CD4-positive, alpha-beta T cell treated with Interleukin-4 for 4 hours (primary cell): ENCODE measurements around the gene AMIGO3.
"Not testable (repeated sequence)": the region's sequence is repeated elsewhere in the genome, so short reads cannot be mapped to it uniquely, and the experiment has no call there.

ENCODE experiments used
- DNase-seq: peaks from one replicate; pipeline ENCODE4 v3.0.0-alpha.2; 2020

AMIGO3 gene

GRCh38 chr3:49706456-49707112 is 12.9 kb downstream of the AMIGO3 start:
- DNase-seq: no peak

GRCh38 chr3:49705390-49705960 is 14.0 kb downstream of the AMIGO3 start:
- DNase-seq: no peak

- no peak for DNase-seq
Measured at GRCh38 chr3:49704629-49705028, 14.9 kb downstream of the AMIGO3 start.

GRCh38 chr3:49703956-49704355 is 15.5 kb downstream of the AMIGO3 start:
- DNase-seq: no peak

DNA sequence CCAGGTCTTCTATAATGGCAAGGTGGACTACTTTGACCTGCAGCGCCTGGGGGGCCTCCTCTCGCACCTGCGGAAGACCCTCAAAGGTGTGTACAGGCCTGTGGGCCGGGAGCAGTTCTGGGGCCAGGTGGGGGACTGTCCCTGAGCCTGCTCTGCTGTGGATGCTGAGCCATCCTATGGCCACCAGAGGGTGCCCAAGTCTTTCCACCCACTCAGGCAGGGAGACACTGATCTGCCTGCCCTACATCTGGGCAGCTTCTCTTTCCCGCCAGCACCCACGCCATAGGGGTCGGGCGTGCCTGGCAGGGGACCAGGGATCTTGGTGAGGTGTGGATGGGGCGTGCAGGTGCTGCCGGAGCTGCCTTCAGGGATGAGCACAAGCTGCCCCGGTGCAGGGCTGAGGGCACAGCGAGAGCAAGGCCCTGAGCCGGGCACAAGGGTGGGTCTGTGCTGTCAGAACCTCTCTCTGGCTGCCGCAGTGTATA is 16.0 kb downstream of the AMIGO3 start:
- DNase-seq: peak; percentile 66

DNA sequence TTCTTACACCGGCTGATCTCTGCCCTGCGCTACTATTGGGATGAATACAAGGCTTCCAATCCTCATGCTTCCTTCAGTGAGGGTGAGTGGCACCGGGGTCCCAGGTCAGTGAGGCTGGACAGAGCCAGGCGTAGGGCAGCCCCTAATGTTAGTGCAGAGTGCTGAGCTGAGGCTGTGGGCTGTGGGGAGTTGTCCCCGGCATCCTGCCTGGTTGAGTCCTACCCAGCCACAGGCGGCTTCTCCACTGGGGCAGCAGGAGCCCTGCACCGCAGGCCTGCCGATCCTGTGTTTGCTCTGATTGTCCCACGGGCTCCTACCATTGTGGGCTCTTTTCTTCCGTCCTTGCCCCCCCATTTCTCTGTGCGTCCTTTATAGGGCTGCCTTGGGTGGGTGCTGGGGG is 16.8 kb downstream of the AMIGO3 start:
- no peak for DNase-seq

DNA sequence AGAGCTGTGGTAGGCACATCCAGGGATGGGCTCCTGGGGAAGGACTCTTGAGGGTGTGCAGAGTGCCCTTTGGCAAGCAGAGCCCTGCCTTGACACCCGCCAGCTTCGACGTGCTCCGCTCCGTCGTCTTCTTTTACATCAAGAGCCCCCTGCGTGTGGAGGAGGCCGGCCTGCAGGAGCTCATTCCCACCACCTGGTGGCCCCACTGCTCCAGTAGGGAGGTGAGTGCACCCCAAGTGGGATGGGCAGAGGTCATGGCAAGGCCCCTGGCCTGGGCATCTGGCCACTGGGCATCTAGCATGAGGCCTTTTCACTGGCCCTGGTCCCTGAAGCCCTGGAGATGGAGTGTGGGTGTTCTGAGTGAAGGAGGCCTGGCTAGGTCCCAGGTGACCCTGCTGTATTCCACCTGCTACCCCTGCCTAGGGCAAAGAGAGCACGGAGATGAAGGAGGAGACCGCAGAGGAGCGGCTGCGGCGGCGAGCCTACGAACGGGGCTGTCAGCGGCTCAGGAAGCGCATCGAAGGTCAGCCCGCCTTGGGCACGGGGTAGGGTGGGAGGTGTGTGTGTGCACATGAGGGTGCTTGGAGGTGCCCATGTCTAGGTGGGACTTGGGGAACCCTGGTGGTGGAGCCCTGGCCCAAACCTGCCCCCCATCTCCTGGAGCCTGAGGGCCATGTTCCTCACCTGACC is 18.0 kb downstream of the AMIGO3 start:
- DNase-seq: no peak

DNA sequence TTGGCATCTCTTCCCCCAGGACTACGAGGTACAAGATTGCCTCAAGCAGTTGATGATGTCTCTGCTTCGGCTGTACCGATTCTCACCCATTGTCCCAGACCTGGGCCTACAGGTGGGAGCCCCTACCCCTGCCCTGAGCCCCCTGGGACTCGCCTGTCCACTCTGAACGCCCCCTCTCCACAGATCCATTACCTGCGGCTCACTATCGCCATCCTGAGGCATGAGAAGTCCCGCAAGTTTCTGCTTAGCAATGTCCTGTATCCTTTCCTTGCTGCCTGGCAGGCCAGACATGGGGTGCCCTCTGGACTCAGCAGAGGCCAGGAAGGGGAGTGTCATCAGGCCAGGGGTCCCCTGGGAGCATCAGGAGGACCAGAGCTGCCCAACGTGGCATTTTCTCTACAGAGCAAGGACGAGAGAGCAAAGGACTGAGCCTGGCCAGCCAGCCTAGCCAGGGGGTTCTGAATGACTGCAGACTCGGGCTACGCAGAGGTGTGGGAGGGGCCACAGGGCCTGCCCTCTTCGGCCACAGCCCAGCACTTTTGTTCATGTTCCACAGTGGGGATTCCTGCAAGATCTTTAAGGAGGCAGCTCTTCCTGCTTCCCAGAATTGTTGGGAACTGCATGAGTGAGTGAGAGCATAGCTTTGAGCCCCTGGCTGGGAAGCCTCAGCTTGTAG is 18.9 kb downstream of the AMIGO3 start:
- no peak for DNase-seq

- DNase-seq: no peak
Measured at GRCh38 chr3:49700014-49700413, 19.5 kb downstream of the AMIGO3 start.

DNA sequence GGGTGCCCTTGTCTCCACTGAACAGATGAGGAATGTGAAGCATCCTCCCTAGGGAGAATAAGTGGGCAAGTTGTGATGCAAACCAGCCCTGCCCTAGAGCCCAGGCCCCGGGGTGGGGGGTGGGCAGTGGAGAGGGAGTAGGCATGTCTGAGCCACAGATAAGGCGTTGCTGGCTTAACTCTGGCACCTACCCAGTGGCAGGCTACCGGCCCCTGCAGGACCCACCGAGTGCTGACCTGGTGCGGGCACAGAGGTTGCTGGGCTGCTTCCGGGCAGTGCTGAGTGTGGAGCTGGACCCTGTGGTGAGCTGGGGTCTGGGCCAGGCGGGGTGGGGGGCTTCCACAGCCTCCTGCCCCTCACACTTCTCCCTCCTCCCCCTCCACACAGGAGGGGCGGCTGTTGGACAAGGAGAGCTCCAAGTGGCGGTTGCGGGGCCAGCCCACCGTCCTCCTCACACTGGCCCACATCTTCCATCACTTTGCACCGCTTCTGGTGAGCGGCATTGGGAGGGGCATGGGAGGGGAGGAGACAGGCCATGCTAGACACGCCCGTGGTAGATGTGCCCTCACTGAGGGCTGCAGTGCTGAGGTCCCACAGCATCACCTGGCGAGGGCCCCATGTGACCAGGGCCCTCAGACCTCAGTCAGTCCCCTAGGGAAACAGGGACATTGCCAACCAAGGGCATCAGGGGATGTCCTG is 20.1 kb downstream of the AMIGO3 start:
- no peak for DNase-seq

- not testable (repeated sequence) for DNase-seq
Measured at GRCh38 chr3:49695350-49696015, 24.0 kb downstream of the AMIGO3 start.

DNA sequence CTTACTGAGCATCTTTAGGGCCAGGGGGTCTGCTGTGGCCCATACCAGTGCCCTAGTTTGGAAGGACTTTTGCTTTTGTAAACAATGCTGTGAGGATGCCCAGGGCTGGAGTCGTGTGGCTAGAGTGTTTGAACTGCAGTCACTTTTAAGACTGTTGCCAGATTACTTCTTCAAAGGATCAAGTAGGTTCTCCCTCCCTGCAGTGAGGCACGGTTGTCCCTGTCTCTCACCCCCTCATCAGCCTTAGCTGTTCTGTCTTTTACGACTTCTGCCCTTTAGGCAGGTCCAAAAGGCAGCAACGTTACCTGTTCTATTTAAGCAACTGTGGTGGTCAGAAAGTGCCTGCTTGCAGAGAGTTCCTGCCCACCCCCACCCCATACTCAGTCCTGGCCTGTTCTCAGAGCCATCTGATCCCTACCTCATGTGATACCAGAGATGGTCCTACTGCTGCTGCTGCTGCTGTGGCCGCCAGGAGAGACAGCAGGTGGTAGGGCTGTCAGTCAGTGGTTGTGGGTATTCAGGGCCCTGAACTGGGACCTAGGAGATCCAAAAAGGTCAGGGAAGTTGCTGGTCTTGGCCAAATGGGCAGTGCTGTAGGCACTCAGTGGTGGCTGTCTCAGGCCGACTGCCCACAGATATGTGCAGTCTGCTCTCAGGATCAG is 24.9 kb downstream of the AMIGO3 start:
- DNase-seq: not testable (repeated sequence)

DNA sequence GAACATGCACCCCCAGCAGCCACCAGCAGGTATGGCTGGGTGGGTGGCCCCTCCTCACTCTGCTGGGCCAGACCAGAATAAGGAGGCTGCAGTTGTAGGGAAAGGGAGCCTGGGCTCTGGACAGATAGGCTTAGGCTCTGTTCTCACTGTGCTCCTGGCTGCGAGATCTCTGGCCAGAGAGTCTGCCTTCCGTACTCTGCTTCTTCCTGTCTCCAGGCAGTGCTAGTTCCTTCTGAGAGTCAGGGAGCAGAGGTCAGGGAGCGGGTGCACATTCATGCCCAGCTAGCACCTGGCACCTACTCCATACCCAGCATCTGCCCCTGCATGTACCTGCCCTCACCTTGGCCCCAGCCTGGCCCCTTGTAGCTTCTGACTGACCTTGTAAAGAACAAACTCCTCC is 28.0 kb downstream of the AMIGO3 start:
- DNase-seq: not testable (repeated sequence)

GRCh38 chr3:49690856-49691255 is 28.6 kb downstream of the AMIGO3 start:
- not testable (repeated sequence) for DNase-seq

GRCh38 chr3:49689908-49690624 is 29.4 kb downstream of the AMIGO3 start:
- not testable (repeated sequence) for DNase-seq

DNA sequence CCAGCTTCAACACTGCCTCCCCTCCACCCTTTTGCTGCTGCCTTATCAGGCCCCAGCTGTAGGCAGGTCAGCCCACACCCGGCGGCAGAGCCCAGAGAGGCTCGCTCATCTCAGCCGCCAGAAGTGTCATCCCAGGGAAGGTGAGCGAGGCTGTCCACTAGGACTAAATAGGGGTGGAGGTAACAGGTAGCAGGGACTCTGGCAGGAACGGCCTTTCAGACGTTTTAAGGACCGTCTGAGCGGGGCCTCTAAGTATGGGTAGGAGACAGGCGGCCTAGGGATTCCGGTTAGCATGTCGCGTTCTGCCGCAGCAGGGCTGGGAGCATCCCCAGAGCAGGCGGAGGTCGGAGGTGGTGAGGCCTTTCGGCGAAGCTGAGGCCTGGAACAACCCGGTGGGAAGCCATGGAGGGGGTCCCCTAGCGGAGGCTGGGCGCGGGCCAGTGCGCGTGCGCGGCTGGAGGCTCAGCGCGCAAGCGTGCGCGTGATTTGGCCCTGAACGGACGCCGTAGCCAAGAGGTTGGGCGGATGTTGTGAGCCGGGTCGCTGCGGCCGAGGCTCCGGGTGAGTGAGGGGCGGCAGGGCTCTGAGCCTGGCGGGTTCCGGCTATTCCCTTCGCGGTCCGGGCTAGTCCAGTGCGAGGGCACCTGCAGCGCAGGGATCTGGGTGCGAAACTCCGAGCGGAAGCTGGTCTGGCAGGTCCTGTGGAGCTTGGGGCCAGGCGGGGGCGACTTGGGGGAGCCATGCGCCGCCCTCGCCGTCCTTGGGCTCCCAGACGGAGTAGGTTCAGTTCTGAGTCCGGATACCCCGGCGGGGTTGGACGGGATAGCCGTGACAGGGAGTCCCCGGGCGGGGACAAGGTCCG is 30.2 kb downstream of the AMIGO3 start, which contains the start of the genes MST1 and RNF123:
MST1 (minus strand) TSS at position 429 of the 862 bp plus-strand sequence. CDS start 783 bp downstream, outside the sequence.
RNF123 (plus strand) TSS at position 512 of the 862 bp plus-strand sequence. CDS start 1,609 bp downstream, outside the sequence.
- DNase-seq: peak; percentile 91

DNA sequence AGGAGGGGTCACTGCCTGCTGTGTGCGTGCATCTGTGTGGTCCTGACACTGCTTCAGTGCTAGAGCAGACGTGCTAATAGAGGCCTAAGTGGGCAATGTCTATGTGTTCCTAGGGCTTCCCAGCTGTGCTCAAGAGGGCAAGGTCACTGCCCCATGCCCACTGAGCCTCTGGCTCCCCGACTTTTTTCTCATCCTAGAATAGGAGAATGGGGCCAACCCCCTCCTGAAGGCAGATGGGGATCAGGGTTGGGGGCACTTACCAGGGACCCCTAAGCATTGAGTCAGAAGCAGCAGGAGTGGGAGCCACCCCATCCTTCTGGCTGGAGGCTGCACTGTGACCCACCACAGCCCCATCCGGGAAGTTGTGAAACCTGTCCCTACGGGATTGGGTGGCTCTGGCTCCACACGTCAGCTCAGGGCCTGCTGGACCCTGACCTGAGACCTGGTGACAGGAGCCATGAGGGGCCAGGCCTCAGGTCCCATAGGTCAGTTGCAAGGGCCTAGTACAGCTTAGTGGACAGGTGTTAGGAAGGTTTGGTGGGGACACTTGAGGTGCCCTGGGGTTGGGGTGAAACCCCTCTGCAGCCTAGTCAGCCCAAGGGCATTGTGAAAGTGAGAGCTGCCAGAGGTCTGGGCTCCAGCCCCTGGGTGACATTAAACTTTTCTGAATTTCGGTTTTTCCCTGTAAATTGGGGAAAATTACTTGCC is 31.0 kb downstream of the AMIGO3 start:
- DNase-seq: not testable (repeated sequence)

GRCh38 chr3:49687424-49687795 is 32.1 kb downstream of the AMIGO3 start:
- DNase-seq: not testable (repeated sequence)
